ENCODE measurements around the gene WNT3A. TPM values are rescaled to one million over a fixed set of nuclear protein-coding genes. Genes with fewer than 3 reads are reported as not detected.

WNT3A gene
- polyA plus RNA-seq, 2 donors = 0.69 to 1.3 TPM

- 37 to 41% methylated on average over 18 of the region's 18 CpGs for WGBS, 2 donors
- Histone ChIP-seq H3K36me3 (ENCODE audit: control insufficient read depth in 2 of 2, insufficient read depth in 2 of 2, low read length in 1 of 2) (peaks cover 0 to 3% of the 10 kb centered on the region in 2 donors), H3K4me3 (ENCODE audit: low read depth in 1 of 2, low read length in 2 of 2) (no peak overlapping the region), H3K27ac (ENCODE audit: low read depth in 2 of 2, low read length in 1 of 2) (no peak overlapping the region), H3K27me3 (ENCODE audit: control insufficient read depth in 1 of 2, insufficient read depth in 2 of 2, low read length in 2 of 2) (no peaks in the 10 kb centered on the region), H3K9me3 (ENCODE audit: control insufficient read depth in 2 of 2, insufficient read depth in 1 of 2, low read depth in 1 of 2, low read length in 1 of 2) (no peaks in the 10 kb centered on the region), H3K4me1 (ENCODE audit: control insufficient read depth in 2 of 2, insufficient read depth in 2 of 2, low read length in 1 of 2) (no peaks in the 10 kb centered on the region)
Measured at GRCh38 chr1:228074954-228075730, 68.3 kb downstream of the WNT3A start.

DNA sequence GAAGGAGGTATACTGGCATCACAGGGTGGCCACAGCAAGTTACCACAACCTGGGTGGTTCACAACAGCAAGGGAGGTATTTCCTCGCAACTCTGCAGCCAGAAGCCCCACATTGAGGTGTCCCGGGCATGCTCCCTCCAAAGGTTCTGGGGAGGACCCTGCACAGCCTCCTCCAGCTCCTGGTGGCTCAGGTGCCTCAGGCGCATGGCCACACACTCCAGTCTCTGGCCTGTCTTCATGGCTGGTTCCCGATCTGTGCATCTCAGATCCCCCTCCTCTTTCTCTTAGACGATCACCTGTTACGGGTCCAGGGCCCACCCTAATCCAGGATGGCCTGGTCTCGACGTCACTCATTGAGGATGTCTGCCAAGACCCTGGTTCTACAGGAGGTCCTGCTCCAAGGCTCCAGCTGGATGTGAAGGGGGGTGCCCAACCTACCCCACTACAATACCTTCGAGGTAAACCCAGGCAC lies 69.0 kb downstream of the WNT3A start:
- no peaks in the 10 kb centered on the region for H3K4me1 ChIP-seq (ENCODE audit: control insufficient read depth in 2 of 2, insufficient read depth in 2 of 2, low read length in 1 of 2)
- 80 to 81% methylated on average over 9 of the region's 9 CpGs for WGBS, 2 donors
- H3K9me3 ChIP-seq (ENCODE audit: control insufficient read depth in 2 of 2, insufficient read depth in 1 of 2, low read depth in 1 of 2, low read length in 1 of 2) = no peaks in the 10 kb centered on the region
- no peak overlapping the region for H3K27ac ChIP-seq (ENCODE audit: low read depth in 2 of 2, low read length in 1 of 2)
- no peaks in the 10 kb centered on the region for H3K27me3 ChIP-seq (ENCODE audit: control insufficient read depth in 1 of 2, insufficient read depth in 2 of 2, low read length in 2 of 2)
- no peak overlapping the region for H3K4me3 ChIP-seq (ENCODE audit: low read depth in 1 of 2, low read length in 2 of 2)
- peaks cover 0 to 3% of the 10 kb centered on the region in 2 donors for H3K36me3 ChIP-seq (ENCODE audit: control insufficient read depth in 2 of 2, insufficient read depth in 2 of 2, low read length in 1 of 2)

DNA sequence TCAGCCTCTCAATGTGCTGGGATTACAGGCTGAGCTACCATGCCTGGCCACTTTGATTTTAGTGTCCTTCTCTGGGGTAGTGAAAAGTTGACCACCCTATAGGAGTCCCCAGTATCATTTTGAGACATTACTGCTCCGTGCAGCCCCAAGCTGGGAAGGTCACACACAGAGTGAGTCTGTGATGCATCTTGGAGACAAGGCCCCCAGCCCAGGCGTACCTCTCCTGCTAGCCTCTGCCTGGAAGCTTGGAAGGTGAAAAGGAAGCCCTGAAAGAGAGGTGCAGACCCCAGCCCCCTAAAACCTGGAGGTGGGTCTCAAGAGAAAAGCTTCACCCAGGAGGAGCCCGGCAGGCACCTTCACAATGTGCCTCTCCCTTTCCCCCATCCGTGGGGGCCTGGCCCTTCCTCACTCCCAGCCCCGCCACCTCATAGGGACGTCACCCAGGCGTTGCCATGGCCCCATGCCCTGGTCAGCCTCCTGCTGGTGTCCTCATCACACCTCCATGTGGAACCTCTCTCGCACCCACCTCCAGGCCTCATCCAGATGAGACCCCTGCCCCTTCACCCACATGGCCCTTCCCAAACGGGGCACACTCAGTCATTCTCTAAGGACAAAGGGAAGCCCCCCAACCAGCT lies 70.1 kb downstream of the WNT3A start:
- Histone ChIP-seq H3K27me3 (ENCODE audit: control insufficient read depth in 1 of 2, insufficient read depth in 2 of 2, low read length in 2 of 2) (no peaks in the 10 kb centered on the region), H3K9me3 (ENCODE audit: control insufficient read depth in 2 of 2, insufficient read depth in 1 of 2, low read depth in 1 of 2, low read length in 1 of 2) (no peaks in the 10 kb centered on the region), H3K27ac (ENCODE audit: low read depth in 2 of 2, low read length in 1 of 2) (no peak overlapping the region), H3K4me1 (ENCODE audit: control insufficient read depth in 2 of 2, insufficient read depth in 2 of 2, low read length in 1 of 2) (peaks cover 6 to 7% of the 10 kb centered on the region in 2 donors), H3K4me3 (ENCODE audit: low read depth in 1 of 2, low read length in 2 of 2) (no peak overlapping the region), H3K36me3 (ENCODE audit: control insufficient read depth in 2 of 2, insufficient read depth in 2 of 2, low read length in 1 of 2) (peaks cover 0 to 3% of the 10 kb centered on the region in 2 donors)
- 73 to 78% methylated on average over 9 of the region's 9 CpGs for WGBS, 2 donors

DNA sequence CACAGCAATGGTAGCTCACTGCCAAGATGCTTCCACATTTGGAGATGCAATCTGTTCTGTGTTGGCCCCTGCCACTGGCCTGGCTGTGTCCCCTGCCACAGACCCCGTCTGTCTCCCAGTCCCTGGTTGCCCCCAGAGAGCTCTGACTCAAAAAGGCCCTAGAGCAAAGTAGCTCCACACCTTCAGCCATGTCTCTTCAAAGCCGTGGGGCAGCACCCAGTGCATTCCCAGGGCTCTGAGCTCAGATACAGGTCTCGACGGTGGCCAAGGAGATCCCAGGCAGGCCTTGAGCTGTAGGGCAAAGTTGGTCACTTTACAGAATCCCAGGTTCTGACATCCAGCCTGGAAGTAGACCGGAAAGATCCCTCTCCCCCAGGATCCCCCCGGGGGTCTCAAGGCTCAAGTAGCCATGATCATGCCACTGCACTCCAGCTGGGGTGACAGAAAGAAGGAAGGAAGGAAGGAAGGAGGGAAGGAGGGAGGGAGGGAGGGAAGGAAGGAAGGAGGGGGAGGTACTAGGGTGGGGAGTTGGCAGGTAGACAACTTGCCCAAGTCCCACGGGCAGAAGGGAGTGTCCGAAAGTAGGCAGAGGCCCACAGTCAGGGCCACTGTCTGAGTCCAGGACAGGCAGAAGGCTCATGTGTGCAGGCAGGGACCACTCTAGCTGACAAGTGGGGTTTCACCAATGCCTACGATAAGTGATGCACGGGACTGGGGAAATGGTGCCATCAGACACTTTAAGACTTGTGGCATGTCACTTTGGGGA lies 71.0 kb downstream of the WNT3A start:
- H3K27me3 ChIP-seq (ENCODE audit: control insufficient read depth in 1 of 2, insufficient read depth in 2 of 2, low read length in 2 of 2) = no peaks in the 10 kb centered on the region
- WGBS, 2 donors = 59 to 60% methylated on average over 10 of the region's 10 CpGs
- no peak overlapping the region for H3K27ac ChIP-seq (ENCODE audit: low read depth in 2 of 2, low read length in 1 of 2)
- H3K4me3 ChIP-seq (ENCODE audit: low read depth in 1 of 2, low read length in 2 of 2) = no peak overlapping the region
- H3K4me1 ChIP-seq (ENCODE audit: control insufficient read depth in 2 of 2, insufficient read depth in 2 of 2, low read length in 1 of 2) = peaks cover 6 to 7% of the 10 kb centered on the region in 2 donors
- peaks cover 0 to 3% of the 10 kb centered on the region in 2 donors for H3K36me3 ChIP-seq (ENCODE audit: control insufficient read depth in 2 of 2, insufficient read depth in 2 of 2, low read length in 1 of 2)
- H3K9me3 ChIP-seq (ENCODE audit: control insufficient read depth in 2 of 2, insufficient read depth in 1 of 2, low read depth in 1 of 2, low read length in 1 of 2) = no peaks in the 10 kb centered on the region

GRCh38 chr1:228079013-228079412 lies 72.2 kb downstream of the WNT3A start:
- Histone ChIP-seq H3K36me3 (ENCODE audit: control insufficient read depth in 2 of 2, insufficient read depth in 2 of 2, low read length in 1 of 2) (peaks cover 0 to 3% of the 10 kb centered on the region in 2 donors), H3K27me3 (ENCODE audit: control insufficient read depth in 1 of 2, insufficient read depth in 2 of 2, low read length in 2 of 2) (no peaks in the 10 kb centered on the region), H3K9me3 (ENCODE audit: control insufficient read depth in 2 of 2, insufficient read depth in 1 of 2, low read depth in 1 of 2, low read length in 1 of 2) (no peaks in the 10 kb centered on the region), H3K4me3 (ENCODE audit: low read depth in 1 of 2, low read length in 2 of 2) (no peak overlapping the region), H3K27ac (ENCODE audit: low read depth in 2 of 2, low read length in 1 of 2) (no peak overlapping the region), H3K4me1 (ENCODE audit: control insufficient read depth in 2 of 2, insufficient read depth in 2 of 2, low read length in 1 of 2) (peaks cover 7 to 9% of the 10 kb centered on the region in 2 donors)
- 89 to 90% methylated on average over 7 of the region's 7 CpGs for WGBS, 2 donors

DNA sequence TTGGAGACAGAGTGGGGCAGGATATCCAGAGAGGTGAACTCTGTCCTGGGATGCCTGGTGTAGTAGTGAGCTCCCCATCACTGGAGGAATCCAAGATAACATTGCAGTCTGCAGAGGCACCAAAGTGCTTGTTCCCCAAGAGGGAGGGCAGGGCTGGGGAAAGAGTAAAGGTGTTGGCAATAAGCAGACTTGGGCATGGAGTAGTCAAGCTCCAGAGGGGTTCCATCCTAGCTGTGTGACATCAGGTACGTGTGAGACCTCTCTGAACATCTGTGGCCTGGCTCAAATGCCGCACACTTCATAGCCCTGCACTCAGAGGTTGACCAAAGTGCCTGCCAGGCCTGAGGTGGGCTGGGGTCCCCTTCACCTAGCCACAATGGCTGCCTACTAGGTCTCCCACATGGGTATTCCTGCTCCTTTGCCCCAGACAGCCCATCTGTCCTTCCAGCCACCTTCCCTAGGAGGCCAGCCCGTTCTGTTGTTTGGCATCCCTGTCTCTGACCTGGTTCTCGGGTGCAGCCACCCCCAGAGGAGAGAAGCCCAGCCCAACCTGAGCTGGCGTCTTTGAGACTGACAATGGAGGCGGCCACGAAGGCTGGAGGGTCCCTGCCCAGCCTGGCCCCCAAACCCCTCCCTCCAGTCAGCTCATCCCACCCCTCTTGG lies 72.9 kb downstream of the WNT3A start:
- 92 to 94% methylated on average over 7 of the region's 7 CpGs for WGBS, 2 donors
- H3K9me3 ChIP-seq (ENCODE audit: control insufficient read depth in 2 of 2, insufficient read depth in 1 of 2, low read depth in 1 of 2, low read length in 1 of 2) = no peaks in the 10 kb centered on the region
- H3K4me1 ChIP-seq (ENCODE audit: control insufficient read depth in 2 of 2, insufficient read depth in 2 of 2, low read length in 1 of 2) = peaks cover 7 to 9% of the 10 kb centered on the region in 2 donors
- no peaks in the 10 kb centered on the region for H3K27me3 ChIP-seq (ENCODE audit: control insufficient read depth in 1 of 2, insufficient read depth in 2 of 2, low read length in 2 of 2)
- H3K36me3 ChIP-seq (ENCODE audit: control insufficient read depth in 2 of 2, insufficient read depth in 2 of 2, low read length in 1 of 2) = peaks cover 0 to 3% of the 10 kb centered on the region in 2 donors
- no peak overlapping the region for H3K4me3 ChIP-seq (ENCODE audit: low read depth in 1 of 2, low read length in 2 of 2)
- H3K27ac ChIP-seq (ENCODE audit: low read depth in 2 of 2, low read length in 1 of 2) = no peak overlapping the region

GRCh38 chr1:228081144-228081543 lies 74.3 kb downstream of the WNT3A start:
- H3K4me3 ChIP-seq (ENCODE audit: low read depth in 1 of 2, low read length in 2 of 2) = peak overlapping the region; percentile 56 to 88
- peaks cover 0 to 3% of the 10 kb centered on the region in 2 donors for H3K36me3 ChIP-seq (ENCODE audit: control insufficient read depth in 2 of 2, insufficient read depth in 2 of 2, low read length in 1 of 2)
- no peak overlapping the region for H3K27ac ChIP-seq (ENCODE audit: low read depth in 2 of 2, low read length in 1 of 2)
- H3K9me3 ChIP-seq (ENCODE audit: control insufficient read depth in 2 of 2, insufficient read depth in 1 of 2, low read depth in 1 of 2, low read length in 1 of 2) = no peaks in the 10 kb centered on the region
- H3K27me3 ChIP-seq (ENCODE audit: control insufficient read depth in 1 of 2, insufficient read depth in 2 of 2, low read length in 2 of 2) = no peaks in the 10 kb centered on the region
- peaks cover 7 to 22% of the 10 kb centered on the region in 2 donors for H3K4me1 ChIP-seq (ENCODE audit: control insufficient read depth in 2 of 2, insufficient read depth in 2 of 2, low read length in 1 of 2)
- WGBS, 2 donors = 68 to 73% methylated on average over 7 of the region's 7 CpGs

- Histone ChIP-seq H3K4me1 (ENCODE audit: control insufficient read depth in 2 of 2, insufficient read depth in 2 of 2, low read length in 1 of 2) (peaks cover 7 to 22% of the 10 kb centered on the region in 2 donors), H3K27ac (ENCODE audit: low read depth in 2 of 2, low read length in 1 of 2) (peak overlapping the region; percentile 62 to 64)
- WGBS, 2 donors = 7 to 12% methylated on average over 31 of the region's 31 CpGs
Measured at GRCh38 chr1:228081578-228082213, 74.9 kb downstream of the WNT3A start.

More at GRCh38 chr1:228081578-228082213, 74.9 kb downstream of the WNT3A start:
- no peaks in the 10 kb centered on the region for H3K9me3 ChIP-seq (ENCODE audit: control insufficient read depth in 2 of 2, insufficient read depth in 1 of 2, low read depth in 1 of 2, low read length in 1 of 2)
- peak overlapping the region; percentile 56 to 88 for H3K4me3 ChIP-seq (ENCODE audit: low read depth in 1 of 2, low read length in 2 of 2)
- H3K27me3 ChIP-seq (ENCODE audit: control insufficient read depth in 1 of 2, insufficient read depth in 2 of 2, low read length in 2 of 2) = no peaks in the 10 kb centered on the region
- peaks cover 0 to 3% of the 10 kb centered on the region in 2 donors for H3K36me3 ChIP-seq (ENCODE audit: control insufficient read depth in 2 of 2, insufficient read depth in 2 of 2, low read length in 1 of 2)

All from esophagus (tissue), 2 donors.